NB4 (cell line): Measurements from ENCODE around the gene COL4A2.

Experiments used
- DNase-seq: peaks from one replicate; pipeline ENCODE4 v3.0.0; 2010; ENCODE audit warnings: low read depth
- H3K4me3 ChIP-seq: one replicate; pipeline ENCODE4 v1.5.1; 2011; ENCODE audit warnings: mild to moderate bottlenecking, low read depth, low read length, moderate library complexity
- MAX ChIP-seq: IDR thresholded peaks from 2 replicates; pipeline ENCODE4 v1.6.1; 2011; ENCODE audit warnings: low read depth, low read length
- MYC ChIP-seq: IDR thresholded peaks from 2 replicates; pipeline ENCODE4 v1.6.1; 2011; ENCODE audit warnings: low read depth, low read length
- POLR2A ChIP-seq: IDR thresholded peaks from 2 replicates; pipeline ENCODE4 v1.6.1; 2011; ENCODE audit warnings: mild to moderate bottlenecking; ENCODE audit not compliant: insufficient read length; ENCODE audit errors: extremely low read depth
- TF ChIP-seq, protein P1 (sequence below): IDR thresholded peaks from one replicate; pipeline ENCODE4 v1.5.1; 2012; ENCODE audit warnings: low read depth, low read length

The COL4A2 gene

DNA sequence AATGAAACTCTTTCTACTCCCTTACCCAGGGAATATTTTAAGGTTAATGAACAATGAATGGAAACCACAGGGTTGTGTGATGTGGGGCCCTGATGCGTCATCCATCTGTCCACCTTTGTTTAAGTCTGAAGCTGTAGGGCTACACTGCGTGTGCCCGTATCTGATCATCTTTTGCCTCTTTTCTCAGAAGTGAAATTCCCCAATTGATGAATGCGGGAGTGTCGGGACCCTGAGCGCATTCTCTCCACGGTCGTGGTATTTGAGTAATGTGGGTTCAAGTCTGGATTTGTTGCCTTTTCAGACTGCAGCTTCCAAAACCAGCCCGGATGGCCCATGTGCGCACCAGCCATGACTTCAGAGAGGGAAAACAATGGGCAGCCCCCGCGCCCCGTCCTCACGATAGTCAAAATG lies 112.3 kb downstream of the COL4A2 start:
- TF ChIP-seq MAX (no peak), POLR2A (no peak), MYC (no peak)
- TF ChIP-seq, protein P1, sequence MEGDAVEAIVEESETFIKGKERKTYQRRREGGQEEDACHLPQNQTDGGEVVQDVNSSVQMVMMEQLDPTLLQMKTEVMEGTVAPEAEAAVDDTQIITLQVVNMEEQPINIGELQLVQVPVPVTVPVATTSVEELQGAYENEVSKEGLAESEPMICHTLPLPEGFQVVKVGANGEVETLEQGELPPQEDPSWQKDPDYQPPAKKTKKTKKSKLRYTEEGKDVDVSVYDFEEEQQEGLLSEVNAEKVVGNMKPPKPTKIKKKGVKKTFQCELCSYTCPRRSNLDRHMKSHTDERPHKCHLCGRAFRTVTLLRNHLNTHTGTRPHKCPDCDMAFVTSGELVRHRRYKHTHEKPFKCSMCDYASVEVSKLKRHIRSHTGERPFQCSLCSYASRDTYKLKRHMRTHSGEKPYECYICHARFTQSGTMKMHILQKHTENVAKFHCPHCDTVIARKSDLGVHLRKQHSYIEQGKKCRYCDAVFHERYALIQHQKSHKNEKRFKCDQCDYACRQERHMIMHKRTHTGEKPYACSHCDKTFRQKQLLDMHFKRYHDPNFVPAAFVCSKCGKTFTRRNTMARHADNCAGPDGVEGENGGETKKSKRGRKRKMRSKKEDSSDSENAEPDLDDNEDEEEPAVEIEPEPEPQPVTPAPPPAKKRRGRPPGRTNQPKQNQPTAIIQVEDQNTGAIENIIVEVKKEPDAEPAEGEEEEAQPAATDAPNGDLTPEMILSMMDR = no peak
- H3K4me3 ChIP-seq = no peak overlapping the region
- no peak for DNase-seq

DNA sequence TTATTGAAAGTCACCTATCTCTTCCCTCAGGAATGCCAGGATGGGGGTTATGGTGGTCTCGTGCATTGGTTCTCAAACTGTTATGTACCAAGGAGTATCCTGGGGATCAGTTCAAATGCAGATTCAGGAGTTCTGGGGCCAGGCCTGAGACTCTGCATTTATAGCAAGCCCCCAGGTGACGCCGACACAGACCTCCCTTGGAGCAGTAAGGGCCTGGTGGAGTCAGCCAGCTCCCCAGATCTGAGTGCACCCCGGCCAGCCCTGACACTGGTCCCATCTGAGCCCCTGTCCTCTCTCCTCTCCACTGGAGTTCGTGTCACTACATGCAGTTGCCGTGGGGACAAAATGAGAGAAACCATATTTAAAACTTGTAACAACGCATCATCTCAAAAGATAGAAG lies 112.9 kb downstream of the COL4A2 start:
- no peak for DNase-seq
- TF ChIP-seq POLR2A (no peak), MAX (no peak), MYC (no peak)
- TF ChIP-seq, protein P1 = no peak
- no peak overlapping the region for H3K4me3 ChIP-seq

DNA sequence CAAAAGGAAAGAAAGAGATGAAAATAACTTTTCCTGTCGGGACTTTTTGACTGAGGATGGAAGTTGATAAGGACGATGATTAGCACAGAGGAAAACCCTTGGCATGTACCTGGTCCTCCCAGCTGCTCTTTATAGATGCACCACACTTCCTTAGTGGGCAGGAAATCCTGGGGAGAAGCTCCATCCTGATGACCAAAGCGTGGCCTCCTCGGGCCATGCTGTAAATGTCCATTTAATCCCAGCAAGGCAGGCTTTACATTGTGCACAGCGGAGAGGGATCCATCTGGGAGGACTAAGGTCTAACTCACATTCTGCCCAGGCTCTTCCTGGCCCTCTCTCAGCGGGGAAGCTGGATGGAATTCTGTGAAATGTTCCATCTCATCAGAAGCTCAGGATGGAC lies 113.5 kb downstream of the COL4A2 start:
- H3K4me3 ChIP-seq = no peak overlapping the region
- TF ChIP-seq POLR2A (no peak), MYC (no peak), MAX (no peak)
- TF ChIP-seq, protein P1 = no peak
- DNase-seq = no peak

DNA sequence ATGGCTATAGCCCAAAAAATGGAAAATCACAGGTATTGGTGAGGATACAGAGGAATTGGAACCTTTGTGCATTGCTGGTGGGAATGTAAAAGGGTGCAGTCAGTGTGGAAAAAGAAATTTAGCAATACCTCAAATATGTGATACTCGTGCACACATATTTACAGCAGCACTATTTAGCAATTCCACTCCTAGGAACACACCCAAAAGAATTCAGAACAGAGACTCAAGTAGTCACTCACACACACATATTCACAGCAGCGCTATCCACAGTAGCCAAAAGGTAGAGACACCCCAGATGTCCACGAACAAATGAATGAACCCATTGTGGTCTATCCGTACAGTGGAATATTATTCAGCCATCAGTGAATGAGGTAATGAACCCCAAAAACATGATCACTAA lies 114.0 kb downstream of the COL4A2 start:
- no peak overlapping the region for H3K4me3 ChIP-seq
- no peak for DNase-seq
- TF ChIP-seq, protein P1 = no peak
- TF ChIP-seq POLR2A = no peak
- TF ChIP-seq MYC = no peak

DNA sequence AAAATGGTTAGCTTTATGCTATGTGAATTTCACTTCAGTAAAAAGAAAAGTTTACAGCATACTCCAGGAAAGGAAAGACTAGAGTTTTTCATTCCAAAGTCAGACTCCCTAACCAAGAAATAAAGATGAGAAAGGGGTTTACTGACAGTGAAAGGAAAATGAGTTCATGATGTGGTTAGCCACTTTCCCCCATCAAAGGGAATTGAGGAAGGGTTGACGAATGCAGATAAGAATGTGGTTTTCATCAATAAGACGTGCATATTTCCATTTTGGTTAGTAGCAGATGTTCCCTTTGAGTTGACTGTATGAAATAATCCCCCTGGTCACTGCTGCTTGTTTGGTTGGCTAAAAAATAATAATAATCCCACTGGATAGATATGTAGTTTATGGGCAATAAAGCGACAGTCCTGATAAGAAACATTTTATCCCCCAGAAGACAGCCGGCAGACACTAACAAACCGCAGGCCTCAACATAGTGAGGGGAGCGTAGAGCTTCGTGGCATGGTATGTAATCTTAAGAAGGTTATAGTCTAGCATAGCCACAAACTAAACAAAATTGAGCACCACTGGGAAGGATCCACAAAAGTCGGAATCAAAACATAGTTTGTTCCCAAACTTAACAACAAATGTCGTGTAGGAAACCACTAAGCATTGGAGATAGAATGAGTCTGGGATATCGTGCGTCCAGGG lies 114.8 kb downstream of the COL4A2 start:
- peak; percentile 88 for DNase-seq
- peak; percentile 37; the same call in 1 of the 2 replicates for TF ChIP-seq MYC
- no peak for TF ChIP-seq POLR2A
- no peak overlapping the region for H3K4me3 ChIP-seq

- H3K4me3 ChIP-seq = no peak overlapping the region
- TF ChIP-seq MYC = no peak
- TF ChIP-seq POLR2A = no peak
- TF ChIP-seq, protein P1 = no peak
- DNase-seq = peak; percentile 31
Measured at GRCh38 chr13:110422913-110423688, 116.0 kb downstream of the COL4A2 start.
